ENCODE results near the gene PMAIP1.

Gene PMAIP1
- long read RNA-seq, transcript PMAIP1-202 (2 exons, 1,948 nt) = major isoform, 408 of 413 reads
- long read RNA-seq, partial matches to known transcripts = 0 of 413 reads
- long read RNA-seq, other reads (novel, unspliced or antisense) = 4 of 413 reads

- H3K4me3 ChIP-seq (replicated peaks; ENCODE audit: insufficient read depth, low read length) = peak within 1 kb of the TSS; percentile 83
- peak; percentile 88 to 90 for DNase-seq (ENCODE audit: low read depth in 1 of 2, low spot score in 1 of 2)
- H3K27me3 ChIP-seq (ENCODE audit: insufficient read depth, poor library complexity, severe bottlenecking) = no peaks in the 10 kb centered on the region
- peak within 1 kb of the TSS; percentile 66 for H3K27ac ChIP-seq (replicated peaks)
- no peak for TF ChIP-seq CTCF (IDR thresholded peaks at IDR 0.05; ENCODE audit: insufficient read depth, low read length)
- peak; percentile 79 for TF ChIP-seq REST (IDR thresholded peaks at IDR 0.05; ENCODE audit: insufficient replicate concordance, low read depth)
- TF ChIP-seq GABPA (IDR thresholded peaks at IDR 0.05; ENCODE audit: low read depth) = no peak
- TF ChIP-seq SPI1 (IDR thresholded peaks at IDR 0.05; ENCODE audit: borderline replicate concordance, low read depth) = 0 out of 2 replicates have a peak, but pooled peaks have one; percentile 5
- peak; percentile 100 for TF ChIP-seq POLR2AphosphoS5 (IDR thresholded peaks at IDR 0.05; ENCODE audit: low read depth)
Observed at GRCh38 chr18:59899298-59900221, at the start of gene PMAIP1. Gene PMAIP1 (plus strand): TSS chr18:59899996. CDS start chr18:59900178, 182 bp downstream.

GRCh38 chr18:59851784-59852399, 47.9 kb upstream of the PMAIP1 start:
- Histone ChIP-seq H3K27me3 (ENCODE audit: insufficient read depth, poor library complexity, severe bottlenecking) (no peaks in the 10 kb centered on the region), H3K4me3 (replicated peaks; ENCODE audit: insufficient read depth, low read length) (no peak overlapping the region), H3K27ac (replicated peaks) (no peak overlapping the region)
- DNase-seq (ENCODE audit: low read depth in 1 of 2, low spot score in 1 of 2) = no peak
- TF ChIP-seq REST (IDR thresholded peaks at IDR 0.05; ENCODE audit: insufficient replicate concordance, low read depth) (no peak), SPI1 (IDR thresholded peaks at IDR 0.05; ENCODE audit: borderline replicate concordance, low read depth) (no peak), GABPA (IDR thresholded peaks at IDR 0.05; ENCODE audit: low read depth) (no peak), CTCF (IDR thresholded peaks at IDR 0.05; ENCODE audit: insufficient read depth, low read length) (no peak), POLR2AphosphoS5 (IDR thresholded peaks at IDR 0.05; ENCODE audit: low read depth) (no peak)

GRCh38 chr18:59852548-59852947, 47.2 kb upstream of the PMAIP1 start:
- TF ChIP-seq REST (IDR thresholded peaks at IDR 0.05; ENCODE audit: insufficient replicate concordance, low read depth) (no peak), SPI1 (IDR thresholded peaks at IDR 0.05; ENCODE audit: borderline replicate concordance, low read depth) (no peak), CTCF (IDR thresholded peaks at IDR 0.05; ENCODE audit: insufficient read depth, low read length) (no peak), GABPA (IDR thresholded peaks at IDR 0.05; ENCODE audit: low read depth) (no peak), POLR2AphosphoS5 (IDR thresholded peaks at IDR 0.05; ENCODE audit: low read depth) (no peak)

More at GRCh38 chr18:59852548-59852947, 47.2 kb upstream of the PMAIP1 start:
- Histone ChIP-seq H3K27me3 (ENCODE audit: insufficient read depth, poor library complexity, severe bottlenecking) (no peaks in the 10 kb centered on the region), H3K27ac (replicated peaks) (no peak overlapping the region), H3K4me3 (replicated peaks; ENCODE audit: insufficient read depth, low read length) (no peak overlapping the region)
- no peak for DNase-seq (ENCODE audit: low read depth in 1 of 2, low spot score in 1 of 2)
